Skeletal muscle tissue (tissue), 4 donors: ENCODE results near the gene CPA1. TPM values are rescaled to one million over a fixed set of nuclear protein-coding genes. Genes with fewer than 3 reads are reported as not detected.
A peak's percentile ranks its signal among the peaks of the same experiment; 100 is the strongest.
"Not testable (repeated sequence)": the region's sequence is repeated elsewhere in the genome, so short reads cannot be mapped to it uniquely, and the experiment has no call there.

ENCODE experiments used
- H3K27ac ChIP-seq: one replicate; pipeline ENCODE4 v1.7.0; 2013; ENCODE audit warnings: mild to moderate bottlenecking, low read depth, low read length, inconsistent platforms
- H3K27me3 ChIP-seq, 3 donors: one replicate each; pipeline ENCODE4 v1.7.0; 2013; ENCODE audit warnings: low read length in 3 of 3; ENCODE audit not compliant: control insufficient read depth in 3 of 3, insufficient read depth in 3 of 3
- H3K36me3 ChIP-seq, 3 donors: one replicate each; pipeline ENCODE4 v1.7.0; 2013; ENCODE audit warnings: low read length in 3 of 3; ENCODE audit not compliant: control insufficient read depth in 3 of 3, insufficient read depth in 3 of 3
- H3K4me1 ChIP-seq, 3 donors: one replicate each; pipeline ENCODE4 v1.7.0; 2013; ENCODE audit warnings: low read length in 3 of 3, mild to moderate bottlenecking in 3 of 3; ENCODE audit not compliant: control insufficient read depth in 3 of 3, insufficient read depth in 3 of 3
- H3K4me3 ChIP-seq, 3 donors: one replicate each; pipeline ENCODE4 v1.7.0; 2013; ENCODE audit warnings: low read length in 3 of 3
- H3K9ac ChIP-seq, 3 donors: one replicate each; pipeline ENCODE4 v1.7.0; 2013; ENCODE audit warnings: low read length in 3 of 3, mild to moderate bottlenecking in 3 of 3, moderate library complexity in 2 of 3, low read depth in 1 of 3
- H3K9me3 ChIP-seq, 3 donors: one replicate each; pipeline ENCODE4 v1.7.0; 2013; ENCODE audit warnings: low read length in 3 of 3; ENCODE audit not compliant: control insufficient read depth in 3 of 3
- total RNA-seq: library from RNA; depleted of rRNA; stranded (reverse); fragments of >200 nt; gene quantifications from one replicate; pipeline ENCODE4 v1.2.3, GENCODE V29; 2014
- donor health status: Osteomylitis.

CPA1 gene
- total RNA-seq, 1 donor from 2014 or later = 2.6 TPM

- no peak overlapping the region for H3K9ac ChIP-seq
- peak overlapping the region; percentile 83 for H3K27ac ChIP-seq
- H3K36me3 ChIP-seq = no peaks in the 10 kb centered on the region
- H3K27me3 ChIP-seq = no peaks in the 10 kb centered on the region
- no peaks in the 10 kb centered on the region for H3K9me3 ChIP-seq
- H3K4me3 ChIP-seq = no peak overlapping the region
- H3K4me1 ChIP-seq = peaks cover 26 to 46% (median 44%) of the 10 kb centered on the region in 3 donors
These were observed 7.7 kb upstream of the CPA1 start for GRCh38 chr7:130372402-130373165.

GRCh38 chr7:130374507-130374906 lies 5.8 kb upstream of the CPA1 start:
- peak overlapping the region; percentile 83 for H3K27ac ChIP-seq
- H3K9me3 ChIP-seq = no peaks in the 10 kb centered on the region
- no peaks in the 10 kb centered on the region for H3K27me3 ChIP-seq
- no peaks in the 10 kb centered on the region for H3K36me3 ChIP-seq
- no peak overlapping the region for H3K4me3 ChIP-seq
- peaks cover 20 to 30% (median 26%) of the 10 kb centered on the region in 3 donors for H3K4me1 ChIP-seq
- H3K9ac ChIP-seq = peak overlapping the region in 1 of 3 donors; percentile 72

- H3K4me1 ChIP-seq = peaks cover 18 to 23% (median 23%) of the 10 kb centered on the region in 3 donors
- not testable (repeated sequence) for H3K36me3 ChIP-seq, H3K9me3 ChIP-seq
These were observed 3.8 kb upstream of the CPA1 start for GRCh38 chr7:130376461-130376860.

GRCh38 chr7:130377178-130377577 lies 3.1 kb upstream of the CPA1 start:
- H3K4me1 ChIP-seq = peaks cover 18 to 23% (median 23%) of the 10 kb centered on the region in 3 donors
- no peaks in the 10 kb centered on the region for H3K27me3 ChIP-seq
- H3K36me3 ChIP-seq = no peaks in the 10 kb centered on the region
- no peak overlapping the region for H3K27ac ChIP-seq
- no peak overlapping the region for H3K4me3 ChIP-seq
- no peaks in the 10 kb centered on the region for H3K9me3 ChIP-seq
- no peak overlapping the region for H3K9ac ChIP-seq

More at GRCh38 chr7:130376461-130376860, 3.8 kb upstream of the CPA1 start:
- H3K4me3 ChIP-seq, H3K27ac ChIP-seq, H3K9ac ChIP-seq, H3K27me3 ChIP-seq: not testable (repeated sequence)

- no peaks in the 10 kb centered on the region for H3K36me3 ChIP-seq
- no peaks in the 10 kb centered on the region for H3K9me3 ChIP-seq
- H3K4me3 ChIP-seq = no peak overlapping the region
- H3K27me3 ChIP-seq = no peaks in the 10 kb centered on the region
- H3K27ac ChIP-seq = no peak overlapping the region
- H3K9ac ChIP-seq = no peak overlapping the region
- peaks cover 10 to 12% (median 11%) of the 10 kb centered on the region in 3 donors for H3K4me1 ChIP-seq
These were observed 1.3 kb upstream of the CPA1 start for GRCh38 chr7:130379019-130379418.

GRCh38 chr7:130379532-130379920 lies 768 bp upstream of the CPA1 start:
- no peak overlapping the region for H3K27ac ChIP-seq
- H3K4me3 ChIP-seq = no peak overlapping the region
- H3K9me3 ChIP-seq = no peaks in the 10 kb centered on the region
- no peaks in the 10 kb centered on the region for H3K27me3 ChIP-seq
- H3K36me3 ChIP-seq = no peaks in the 10 kb centered on the region
- H3K4me1 ChIP-seq = peaks cover 7 to 9% (median 8%) of the 10 kb centered on the region in 3 donors
- peak overlapping the region in 1 of 3 donors; percentile 51 for H3K9ac ChIP-seq

- Histone ChIP-seq H3K36me3 (no peaks in the 10 kb centered on the region), H3K4me1 (peaks cover 8 to 17% (median 9%) of the 10 kb centered on the region in 3 donors), H3K27ac (no peak overlapping the region), H3K27me3 (no peaks in the 10 kb centered on the region), H3K9ac (no peak overlapping the region), H3K9me3 (no peaks in the 10 kb centered on the region), H3K4me3 (no peak overlapping the region)
These were observed 664 bp downstream of the CPA1 start for GRCh38 chr7:130380861-130381455.

GRCh38 chr7:130381468-130382312 lies 1.4 kb downstream of the CPA1 start:
- H3K36me3 ChIP-seq = no peaks in the 10 kb centered on the region
- no peak overlapping the region for H3K4me3 ChIP-seq
- H3K4me1 ChIP-seq = peaks cover 8 to 17% (median 9%) of the 10 kb centered on the region in 3 donors
- no peak overlapping the region for H3K9ac ChIP-seq
- H3K27me3 ChIP-seq = no peaks in the 10 kb centered on the region
- H3K9me3 ChIP-seq = no peaks in the 10 kb centered on the region
- no peak overlapping the region for H3K27ac ChIP-seq

- Histone ChIP-seq H3K36me3 (no peaks in the 10 kb centered on the region), H3K4me1 (peaks cover 8 to 17% (median 9%) of the 10 kb centered on the region in 3 donors), H3K27me3 (no peaks in the 10 kb centered on the region), H3K9ac (no peak overlapping the region), H3K27ac (no peak overlapping the region), H3K9me3 (no peaks in the 10 kb centered on the region), H3K4me3 (no peak overlapping the region)
These were observed 3.1 kb downstream of the CPA1 start for GRCh38 chr7:130383187-130383980.
